HG03457 (cell line): ENCODE measurements around the gene OR51S1.
"Not testable (repeated sequence)": the region's sequence is repeated elsewhere in the genome, so short reads cannot be mapped to it uniquely, and the experiment has no call there.

ENCODE experiments used
- ATAC-seq: cut with Tn5 transposase; IDR thresholded peaks from one replicate; pipeline ENCODE4 v1.9.1; 2021; ENCODE audit warnings: moderate number of reproducible peaks; ENCODE audit not compliant: unreplicated experiment

OR51S1 gene

GRCh38 chr11:4848908-4849532 lies at the start of gene OR51S1:
Gene OR51S1 (minus strand): TSS chr11:4849208. CDS start chr11:4849208, 0 bp downstream.
- ATAC-seq: no peak

- ATAC-seq: no peak
Observed at GRCh38 chr11:4891996-4892640, 43.1 kb upstream of the OR51S1 start.

- no peak for ATAC-seq
Observed at GRCh38 chr11:4890279-4890678, 41.3 kb upstream of the OR51S1 start.

- ATAC-seq: no peak
Observed at GRCh38 chr11:4887591-4887990, 38.6 kb upstream of the OR51S1 start.

GRCh38 chr11:4886186-4886585 lies 37.2 kb upstream of the OR51S1 start:
- no peak for ATAC-seq

- ATAC-seq: no peak
Observed at GRCh38 chr11:4884361-4884760, 35.4 kb upstream of the OR51S1 start.

GRCh38 chr11:4882543-4882942 lies 33.5 kb upstream of the OR51S1 start:
- ATAC-seq: no peak

GRCh38 chr11:4881860-4882500 lies 33.0 kb upstream of the OR51S1 start, which contains the start of gene OR51T1:
Gene OR51T1 (plus strand): TSS chr11:4881900. CDS start chr11:4881900, 0 bp downstream.
- no peak for ATAC-seq

- ATAC-seq: no peak
Observed at GRCh38 chr11:4881188-4881587, 32.2 kb upstream of the OR51S1 start.

GRCh38 chr11:4865855-4866254 lies 16.8 kb upstream of the OR51S1 start:
- ATAC-seq: no peak

- ATAC-seq: no peak
Observed at GRCh38 chr11:4863876-4864275, 14.9 kb upstream of the OR51S1 start.

- ATAC-seq: no peak
Observed at GRCh38 chr11:4862447-4863236, 13.6 kb upstream of the OR51S1 start.

GRCh38 chr11:4854286-4854685 lies 5.3 kb upstream of the OR51S1 start:
- ATAC-seq: not testable (repeated sequence)

GRCh38 chr11:4851033-4851432 lies 2.0 kb upstream of the OR51S1 start:
- ATAC-seq: no peak

GRCh38 chr11:4839851-4840549 lies 9.0 kb downstream of the OR51S1 start:
- ATAC-seq: no peak

- no peak for ATAC-seq
Observed at GRCh38 chr11:4830909-4831308, 18.1 kb downstream of the OR51S1 start.

- ATAC-seq: no peak
Observed at GRCh38 chr11:4830346-4830745, 18.7 kb downstream of the OR51S1 start.

GRCh38 chr11:4826425-4826824 lies 22.6 kb downstream of the OR51S1 start:
- ATAC-seq: no peak

GRCh38 chr11:4825132-4825531 lies 23.9 kb downstream of the OR51S1 start:
- ATAC-seq: no peak

GRCh38 chr11:4821021-4821420 lies 28.0 kb downstream of the OR51S1 start, which contains the start of gene OR51F2:
Gene OR51F2 (plus strand): TSS chr11:4821321. CDS start chr11:4821422, 101 bp downstream.
- no peak for ATAC-seq

GRCh38 chr11:4809246-4809645 lies 39.8 kb downstream of the OR51S1 start:
- ATAC-seq: no peak
